Stimulated activated CD4-positive, alpha-beta T cell treated with anti-CD3 and anti-CD28 coated beads, TNF-alpha, amount 100 ng/mL, for 1 hour (primary cell): ENCODE results near the gene TRMT1.
"Not testable (repeated sequence)": the region's sequence is repeated elsewhere in the genome, so short reads cannot be mapped to it uniquely, and the experiment has no call there.

Source experiments
- DNase-seq, 3 donors: peaks; one replicate each; pipeline ENCODE4 v3.0.0-alpha.2; 2020; ENCODE audit warnings: low read depth in 3 of 3, low spot score in 1 of 3

The TRMT1 gene

GRCh38 chr19:13150931-13151604 lies 34.5 kb upstream of the TRMT1 start:
- no peak for DNase-seq

GRCh38 chr19:13150187-13150930 lies 33.8 kb upstream of the TRMT1 start, which contains the start of the genes IER2 and STX10:
IER2 (plus strand) TSS chr19:13150411; CDS start chr19:13153187, 2,776 bp downstream.
STX10 (minus strand) TSS chr19:13150375; CDS start chr19:13150173, 202 bp downstream.
- peak; percentile 83 to 88 (median 84) for DNase-seq

- DNase-seq, result no peak
Observed at GRCh38 chr19:13149628-13150186, 33.2 kb upstream of the TRMT1 start.

GRCh38 chr19:13149173-13149627 lies 32.7 kb upstream of the TRMT1 start:
- not testable (repeated sequence) for DNase-seq

GRCh38 chr19:13146763-13147563 lies 30.4 kb upstream of the TRMT1 start:
- no peak for DNase-seq

GRCh38 chr19:13139633-13140311 lies 23.2 kb upstream of the TRMT1 start:
- DNase-seq, result no peak

- no peak for DNase-seq
Observed at GRCh38 chr19:13138916-13139198, 22.3 kb upstream of the TRMT1 start.

- DNase-seq, result no peak
Observed at GRCh38 chr19:13138171-13138915, 21.8 kb upstream of the TRMT1 start.

GRCh38 chr19:13137290-13137794 lies 20.8 kb upstream of the TRMT1 start:
- DNase-seq, result no peak

GRCh38 chr19:13135068-13136062 lies 18.8 kb upstream of the TRMT1 start:
- DNase-seq, result no peak

GRCh38 chr19:13134626-13135025 lies 18.1 kb upstream of the TRMT1 start:
- no peak for DNase-seq

- no peak for DNase-seq
Observed at GRCh38 chr19:13133241-13133870, 16.8 kb upstream of the TRMT1 start.

- no peak for DNase-seq
Observed at GRCh38 chr19:13132471-13133180, 16.1 kb upstream of the TRMT1 start.

GRCh38 chr19:13130886-13131490 lies 14.4 kb upstream of the TRMT1 start:
- DNase-seq, result no peak

- DNase-seq, result no peak
Observed at GRCh38 chr19:13129384-13129783, 12.8 kb upstream of the TRMT1 start.

GRCh38 chr19:13128583-13128982 lies 12.0 kb upstream of the TRMT1 start:
- DNase-seq, result no peak
